ENCODE data around the gene TMEM108.

DNA sequence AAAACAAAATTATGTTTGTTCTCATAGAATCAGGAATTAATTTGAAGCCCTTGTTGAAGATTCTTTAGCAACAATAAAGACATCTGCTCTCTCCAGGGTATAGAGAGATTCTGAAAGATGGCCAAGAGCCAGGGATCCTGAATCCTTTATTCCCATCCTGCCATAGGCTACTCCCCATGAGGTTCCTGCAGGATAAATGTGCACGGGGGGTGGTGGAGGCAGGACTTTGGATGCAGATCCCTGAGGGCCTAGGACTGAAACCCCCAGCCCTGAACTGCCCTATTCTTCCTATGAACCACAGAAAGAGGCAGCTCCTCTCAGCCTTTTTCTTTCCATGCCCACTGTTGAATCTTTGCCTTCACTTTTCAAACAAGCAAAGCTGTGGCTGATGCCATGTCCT is 17.1 kb downstream of the TMEM108 start:
- TF ChIP-seq, protein P1, sequence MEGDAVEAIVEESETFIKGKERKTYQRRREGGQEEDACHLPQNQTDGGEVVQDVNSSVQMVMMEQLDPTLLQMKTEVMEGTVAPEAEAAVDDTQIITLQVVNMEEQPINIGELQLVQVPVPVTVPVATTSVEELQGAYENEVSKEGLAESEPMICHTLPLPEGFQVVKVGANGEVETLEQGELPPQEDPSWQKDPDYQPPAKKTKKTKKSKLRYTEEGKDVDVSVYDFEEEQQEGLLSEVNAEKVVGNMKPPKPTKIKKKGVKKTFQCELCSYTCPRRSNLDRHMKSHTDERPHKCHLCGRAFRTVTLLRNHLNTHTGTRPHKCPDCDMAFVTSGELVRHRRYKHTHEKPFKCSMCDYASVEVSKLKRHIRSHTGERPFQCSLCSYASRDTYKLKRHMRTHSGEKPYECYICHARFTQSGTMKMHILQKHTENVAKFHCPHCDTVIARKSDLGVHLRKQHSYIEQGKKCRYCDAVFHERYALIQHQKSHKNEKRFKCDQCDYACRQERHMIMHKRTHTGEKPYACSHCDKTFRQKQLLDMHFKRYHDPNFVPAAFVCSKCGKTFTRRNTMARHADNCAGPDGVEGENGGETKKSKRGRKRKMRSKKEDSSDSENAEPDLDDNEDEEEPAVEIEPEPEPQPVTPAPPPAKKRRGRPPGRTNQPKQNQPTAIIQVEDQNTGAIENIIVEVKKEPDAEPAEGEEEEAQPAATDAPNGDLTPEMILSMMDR (IDR thresholded peaks at IDR 0.05): no peak
- TF ChIP-seq POLR2A (IDR thresholded peaks at IDR 0.05): no peak
